T47D (cell line): ENCODE data around the gene SMC6.

Source experiments
- DNase-seq, 2 experiments: peaks; one replicate each; pipeline versions ENCODE4 v3.0.0 to v3.0.0-alpha.2; 2011 to 2012; ENCODE audit warnings: low read depth in 1 of 2, low spot score in 1 of 2
- JUND ChIP-seq: IDR thresholded peaks from 2 replicates; pipeline ENCODE4 v1.6.1; 2012; ENCODE audit warnings: low read depth
- in situ Hi-C: cut with HindIII; loops from 2 replicates; pipeline ENCODE4 v1.10.0; 2016; ENCODE audit warnings: low sequenced_read_pairs, low pct_unique_long_range_greater_than_20kb

The SMC6 gene

GRCh38 chr2:17757321-17757720 is 3.7 kb upstream of the SMC6 start:
- in situ Hi-C loops: no loop called here
- no peak for TF ChIP-seq JUND
- peak in 1 of 2 experiments; percentile 48 for DNase-seq

GRCh38 chr2:17756668-17757067 is 3.1 kb upstream of the SMC6 start:
- no peak for DNase-seq
- no peak for TF ChIP-seq JUND
- in situ Hi-C loops: no loop called here

GRCh38 chr2:17754773-17755425 is 1.3 kb upstream of the SMC6 start:
- DNase-seq: no peak
- TF ChIP-seq JUND: no peak
- in situ Hi-C loops: no loop called here

GRCh38 chr2:17752892-17753802 is 463 bp downstream of the SMC6 start:
- TF ChIP-seq JUND: no peak
- peak; percentile 41 to 68 for DNase-seq
- in situ Hi-C loops: no loop called here

- no peak for TF ChIP-seq JUND
- DNase-seq: no peak
- in situ Hi-C loops: no loop called here
These were observed 1.4 kb downstream of the SMC6 start for GRCh38 chr2:17752246-17752645.

- DNase-seq: no peak
- in situ Hi-C loops: no loop called here
- no peak for TF ChIP-seq JUND
These were observed 3.7 kb downstream of the SMC6 start for GRCh38 chr2:17749753-17750438.

- DNase-seq: no peak
- in situ Hi-C loops: no loop called here
- no peak for TF ChIP-seq JUND
These were observed 4.9 kb downstream of the SMC6 start for GRCh38 chr2:17748745-17749144.

- in situ Hi-C loops: no loop called here
- TF ChIP-seq JUND: no peak
- no peak for DNase-seq
These were observed 5.7 kb downstream of the SMC6 start for GRCh38 chr2:17747684-17748452.

GRCh38 chr2:17740203-17740602 is 13.4 kb downstream of the SMC6 start:
- no peak for TF ChIP-seq JUND
- DNase-seq: no peak
- in situ Hi-C loops: no loop called here

GRCh38 chr2:17736989-17737388 is 16.6 kb downstream of the SMC6 start:
- in situ Hi-C loops: no loop called here
- no peak for DNase-seq
- TF ChIP-seq JUND: no peak

GRCh38 chr2:17735864-17736263 is 17.7 kb downstream of the SMC6 start:
- in situ Hi-C loops: no loop called here
- no peak for DNase-seq
- TF ChIP-seq JUND: no peak

GRCh38 chr2:17733599-17733998 is 20.0 kb downstream of the SMC6 start:
- in situ Hi-C loops: no loop called here

More at GRCh38 chr2:17733599-17733998, 20.0 kb downstream of the SMC6 start:
- no peak for TF ChIP-seq JUND
- DNase-seq: no peak
